Fibroblast of skin of left quadriceps (primary cell): Measurements from ENCODE around the gene RTP3.
"Not testable (repeated sequence)": the region's sequence is repeated elsewhere in the genome, so short reads cannot be mapped to it uniquely, and the experiment has no call there.

Source experiments
- DNase-seq, 2 experiments: peaks; one replicate each; pipeline ENCODE4 v3.0.0-alpha.2; 2013; ENCODE audit warnings: low read depth in 2 of 2

The RTP3 gene

GRCh38 chr3:46546896-46547440, 49.2 kb downstream of the RTP3 start:
- DNase-seq: no peak

DNA sequence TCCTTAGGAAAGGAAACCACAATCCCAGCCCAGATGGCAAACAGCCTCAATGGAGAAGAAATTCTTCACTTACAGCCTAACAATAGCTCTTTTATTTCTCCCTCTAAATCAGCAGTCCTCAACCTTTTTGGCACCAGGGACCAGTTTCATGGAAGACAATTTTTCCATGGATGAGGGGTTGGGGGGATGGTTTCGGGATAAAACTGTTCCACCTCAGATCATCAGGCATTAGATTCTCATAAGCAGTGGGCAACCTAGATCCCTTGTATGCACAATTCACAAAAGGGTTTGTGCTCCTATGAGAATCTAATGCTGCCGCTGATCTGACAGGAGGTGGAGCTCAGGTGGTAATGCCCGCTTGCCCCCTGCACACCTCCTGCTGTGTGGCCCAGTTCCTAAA, 50.8 kb downstream of the RTP3 start:
- DNase-seq: not testable (repeated sequence)

- no peak for DNase-seq
Measured at GRCh38 chr3:46549408-46549904, 51.7 kb downstream of the RTP3 start.

- DNase-seq: no peak
Measured at GRCh38 chr3:46549989-46550388, 52.2 kb downstream of the RTP3 start.
